OCI-LY7 (cell line): ENCODE results near the gene MATCAP1. TPM values are rescaled to one million over a fixed set of nuclear protein-coding genes. Genes with fewer than 3 reads are reported as not detected.

Experiments
- BruUV-seq: library from RNA; stranded (reverse); fragments of 400-500 nt; replicated peaks from 2 replicates; lab custom pipeline; 2021; lab: Mats Ljungman, UMichigan
- CTCF ChIA-PET: fragments of 300-600 bp; sonication (Branson Sonifier 250); formaldehyde crosslinking; loops from one replicate; lab custom pipeline; 2022; ENCODE audit warnings: antibody characterized with exemption; ENCODE audit not compliant: unreplicated experiment; lab: Charles Lee
- POLR2A ChIA-PET: fragments of 300-600 bp; sonication (Branson Sonifier 250); formaldehyde crosslinking; loops from one replicate; lab custom pipeline; 2022; ENCODE audit warnings: antibody characterized with exemption; lab: Charles Lee
- DNase-seq: peaks from one replicate; pipeline ENCODE4 v3.0.0-alpha.2; 2015; ENCODE audit warnings: low spot score
- H2AFZ ChIP-seq: fragments of 200-600 bp; sonication (generic), shearing (Covaris generic); 2 replicates; pipeline ENCODE4 v1.6.1; 2014; ENCODE audit warnings: mild to moderate bottlenecking, antibody characterized with exemption, low read length, moderate library complexity
- H3K27ac ChIP-seq: fragments of 200-600 bp; sonication (generic); 2 replicates; pipeline ENCODE4 v1.5.1; 2014; ENCODE audit warnings: mixed run types, low read depth, mild to moderate bottlenecking, moderate library complexity, low read length, inconsistent platforms; ENCODE audit not compliant: poor library complexity, severe bottlenecking
- H3K36me3 ChIP-seq: fragments of 200-600 bp; sonication (generic); 2 replicates; pipeline ENCODE4 v1.6.1; 2014; ENCODE audit warnings: mild to moderate bottlenecking, antibody characterized with exemption, low read length, moderate library complexity, mixed read lengths; ENCODE audit not compliant: insufficient read depth
- H3K4me1 ChIP-seq: fragments of 200-600 bp; sonication (generic); 2 replicates; pipeline ENCODE4 v1.5.1; 2014; ENCODE audit warnings: mild to moderate bottlenecking, low read length; ENCODE audit not compliant: insufficient read depth, poor library complexity, severe bottlenecking
- H3K4me2 ChIP-seq: fragments of 200-600 bp; sonication (generic); 2 replicates; pipeline ENCODE4 v1.6.1; 2014; ENCODE audit warnings: mild to moderate bottlenecking, low read length
- H3K4me3 ChIP-seq: fragments of 200-600 bp; sonication (generic); 2 replicates; pipeline ENCODE4 v1.5.1; 2014; ENCODE audit warnings: mild to moderate bottlenecking, low read depth, low read length; ENCODE audit not compliant: poor library complexity, severe bottlenecking
- H3K79me2 ChIP-seq: fragments of 200-600 bp; sonication (generic); 2 replicates; pipeline ENCODE4 v1.6.1; 2016; ENCODE audit warnings: low read depth, mild to moderate bottlenecking, low read length, moderate library complexity, mixed read lengths; ENCODE audit not compliant: insufficient read depth
- H3K9me2 ChIP-seq: fragments of 200-600 bp; sonication (generic); 2 replicates; pipeline ENCODE4 v1.6.1; 2016; ENCODE audit warnings: mild to moderate bottlenecking, low read length, mixed read lengths; ENCODE audit not compliant: insufficient read depth
- H3K9me3 ChIP-seq: fragments of 200-600 bp; sonication (generic); 2 replicates; pipeline ENCODE4 v1.6.1; 2014; ENCODE audit warnings: mild to moderate bottlenecking, mixed run types, low read length, mixed read lengths
- H4K20me1 ChIP-seq: fragments of 200-600 bp; sonication (generic); 2 replicates; pipeline ENCODE4 v1.6.1; 2014; ENCODE audit warnings: mild to moderate bottlenecking, antibody characterized with exemption, low read length, moderate library complexity, mixed read lengths; ENCODE audit not compliant: insufficient read depth
- CTCF ChIP-seq: fragments of 200-600 bp; sonication (generic); conservative IDR thresholded peaks from 2 replicates; pipeline ENCODE4 v1.5.1; 2014; ENCODE audit warnings: mild to moderate bottlenecking, antibody characterized with exemption, low read length, moderate library complexity, mixed read lengths
- EZH2phosphoT487 ChIP-seq: fragments of 200-600 bp; sonication (generic); IDR thresholded peaks from 2 replicates; pipeline ENCODE4 v1.6.1; 2018; ENCODE audit warnings: low read depth, borderline replicate concordance, mild to moderate bottlenecking, mixed run types, antibody characterized with exemption, low read length, moderate library complexity, mixed read lengths
- intact Hi-C: fragments of 100-400 bp; cut with micrococcal nuclease; formaldehyde crosslinking; loops from one replicate; pipeline ENCODE4 v1.10.0; 2022; ENCODE audit not compliant: unreplicated experiment
- total RNA-seq, 2 experiments: library from RNA; depleted of rRNA in 1 of 2; stranded (reverse); fragments of >200 nt in 1 of 2; shearing (Covaris generic) in 1 of 2; gene quantifications; 2 replicates each; pipeline ENCODE4 v1.2.3, GENCODE V29; 2014 to 2022

Gene MATCAP1
- total RNA-seq, 2 experiments from 2014 or later = 22.9 to 39.6 TPM

DNA sequence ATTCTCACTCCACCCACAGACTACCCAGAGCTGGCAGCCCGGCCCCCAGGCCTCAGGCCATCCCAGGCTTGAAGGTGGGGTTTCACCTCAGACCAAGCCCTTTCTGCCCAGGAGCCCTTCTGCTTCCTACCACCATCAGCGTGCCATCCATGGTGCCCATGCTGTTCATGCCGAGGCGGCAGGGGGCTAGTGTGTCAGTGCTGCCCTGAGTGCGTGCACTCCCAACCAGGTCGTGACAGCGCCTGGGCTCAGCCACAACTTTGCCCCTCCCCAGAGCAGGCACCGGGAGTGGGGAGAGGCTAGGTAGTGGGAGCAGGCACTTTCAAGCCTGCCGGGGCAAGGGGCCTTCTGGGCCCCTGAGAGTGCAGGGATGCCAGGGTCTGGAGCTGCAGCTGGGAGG is 41.4 kb downstream of the MATCAP1 start:
- H3K27ac ChIP-seq = no peak overlapping the region
- ChIA-PET POLR2A (no interaction called here), CTCF (no interaction called here)
- no peaks in the 10 kb centered on the region for H3K4me1 ChIP-seq
- TF ChIP-seq CTCF = no peak
- no peak for TF ChIP-seq EZH2phosphoT487
- H3K9me3 ChIP-seq = no peaks in the 10 kb centered on the region
- H2AFZ ChIP-seq = no peak overlapping the region
- no peaks in the 10 kb centered on the region for H3K9me2 ChIP-seq
- H3K4me3 ChIP-seq = no peak overlapping the region
- intact Hi-C loops = no loop called here
- H3K79me2 ChIP-seq = no peaks in the 10 kb centered on the region
- H3K36me3 ChIP-seq = peaks cover 94% of the 10 kb centered on the region
- H4K20me1 ChIP-seq = no peaks in the 10 kb centered on the region
- DNase-seq = no peak
- BruUV-seq = no TSS peak
- no peak overlapping the region for H3K4me2 ChIP-seq

DNA sequence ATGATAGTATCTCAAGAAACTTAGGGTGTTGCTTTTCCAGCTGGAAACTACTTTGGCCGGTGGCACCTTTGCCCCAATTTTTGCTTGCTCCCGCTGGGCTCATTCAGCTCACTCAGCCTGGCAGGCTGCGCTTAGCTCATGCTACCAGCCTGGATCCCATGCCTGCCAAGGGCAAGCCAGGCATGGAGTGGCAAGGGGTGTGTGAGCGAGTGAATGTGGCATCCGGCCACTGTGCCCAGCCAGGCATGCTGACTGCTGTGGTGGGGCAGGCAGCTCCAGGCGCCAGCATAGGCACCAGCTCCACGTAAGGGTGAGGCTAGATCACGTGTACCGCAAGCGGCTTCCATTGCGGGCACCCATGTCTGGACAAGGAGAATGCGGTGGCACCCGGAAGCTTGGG is 42.4 kb downstream of the MATCAP1 start:
- Histone ChIP-seq H3K36me3 (peaks cover 92% of the 10 kb centered on the region), H3K4me1 (no peaks in the 10 kb centered on the region), H3K27ac (no peak overlapping the region), H3K9me2 (no peaks in the 10 kb centered on the region), H3K4me3 (no peak overlapping the region), H3K9me3 (no peaks in the 10 kb centered on the region), H2AFZ (no peak overlapping the region), H4K20me1 (no peaks in the 10 kb centered on the region), H3K4me2 (no peak overlapping the region), H3K79me2 (no peaks in the 10 kb centered on the region)
- no TSS peak for BruUV-seq
- POLR2A ChIA-PET = interaction anchor here (0.7 to 1.4 kb wide), 3 partner anchors 9 to 27 kb away, joined by 3 read pairs; no protein-coding TSS in a partner anchor
- TF ChIP-seq CTCF (no peak), EZH2phosphoT487 (no peak)
- DNase-seq = no peak
- intact Hi-C loops = no loop called here
- CTCF ChIA-PET = no interaction called here

GRCh38 chr16:67137605-67138004 is 46.2 kb downstream of the MATCAP1 start:
- ChIA-PET CTCF (no interaction called here), POLR2A (no interaction called here)
- TF ChIP-seq EZH2phosphoT487 (no peak), CTCF (no peak)
- Histone ChIP-seq H3K9me3 (no peaks in the 10 kb centered on the region), H3K4me3 (no peak overlapping the region), H3K79me2 (no peaks in the 10 kb centered on the region), H3K27ac (no peak overlapping the region), H2AFZ (no peak overlapping the region), H3K4me2 (no peak overlapping the region), H3K4me1 (no peaks in the 10 kb centered on the region), H4K20me1 (no peaks in the 10 kb centered on the region), H3K36me3 (peaks cover 87% of the 10 kb centered on the region), H3K9me2 (no peaks in the 10 kb centered on the region)
- DNase-seq = no peak
- no TSS peak for BruUV-seq
- intact Hi-C loops = no loop called here
